Measurements from ENCODE around the gene MORN5. TPM values are rescaled to one million over a fixed set of nuclear protein-coding genes. Genes with fewer than 3 reads are reported as not detected.

MORN5 gene
- polyA plus RNA-seq, 1 donor from 2014 or later: not detected

GRCh38 chr9:122239722-122240121, 80.0 kb downstream of the MORN5 start:
- H3K4me3 ChIP-seq (ENCODE audit: low read length): no peak overlapping the region
- no peak overlapping the region for H3K4me2 ChIP-seq (ENCODE audit: low read length)
- H3K36me3 ChIP-seq (ENCODE audit: insufficient read depth, low read length): peaks cover 2% of the 10 kb centered on the region
- TF ChIP-seq REST (IDR thresholded peaks at IDR 0.05; ENCODE audit: borderline replicate concordance): no peak
- TF ChIP-seq EZH2 (IDR thresholded peaks at IDR 0.05; ENCODE audit: borderline replicate concordance, insufficient read depth, low read length, poor library complexity, severe bottlenecking): no peak
- TF ChIP-seq SMC3 (conservative IDR thresholded peaks at IDR 0.05; ENCODE audit: poor library complexity): no peak
- TF ChIP-seq EP300 (conservative IDR thresholded peaks at IDR 0.05; ENCODE audit: poor library complexity, severe bottlenecking): no peak
- no peak overlapping the region for H3K27ac ChIP-seq (ENCODE audit: low read length)
- H3F3A ChIP-seq (ENCODE audit: insufficient read depth, low read length, poor library complexity, severe bottlenecking): no peaks in the 10 kb centered on the region
- no peaks in the 10 kb centered on the region for H3K9me2 ChIP-seq (ENCODE audit: insufficient read depth, low read length)
- no peak overlapping the region for H3K9ac ChIP-seq (ENCODE audit: low read length)
- H3K79me2 ChIP-seq (replicated peaks; ENCODE audit: insufficient read depth, low read length): no peaks in the 10 kb centered on the region
- H3K9me3 ChIP-seq (ENCODE audit: low read length): no peaks in the 10 kb centered on the region
- H3K27me3 ChIP-seq (ENCODE audit: insufficient read depth, low read depth, low read length): no peaks in the 10 kb centered on the region
- H2AFZ ChIP-seq (ENCODE audit: low read depth, low read length): no peak overlapping the region
- H4K20me1 ChIP-seq (ENCODE audit: insufficient read depth): no peaks in the 10 kb centered on the region

DNA sequence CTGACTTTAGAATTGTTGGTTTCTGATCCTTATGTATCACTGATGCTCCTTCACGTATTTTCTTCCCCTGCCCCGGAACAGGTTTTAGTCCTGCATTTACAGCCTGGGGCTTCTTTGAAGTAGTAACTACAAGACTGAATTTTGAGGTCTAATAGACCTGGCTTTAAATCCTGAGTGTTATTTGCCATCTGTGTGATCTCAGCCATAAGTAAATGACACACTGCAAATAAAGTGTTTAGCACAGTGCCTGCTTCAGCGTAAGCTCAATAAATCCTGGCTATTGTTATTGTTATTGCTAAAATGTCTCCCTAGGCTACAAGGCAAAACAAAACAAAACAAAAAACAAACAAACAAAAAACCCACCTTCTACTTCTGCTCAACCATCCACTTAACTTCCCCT, 84.6 kb downstream of the MORN5 start:
- Histone ChIP-seq H3K36me3 (ENCODE audit: insufficient read depth, low read length) (peaks cover 3% of the 10 kb centered on the region), H3K4me3 (ENCODE audit: low read length) (no peak overlapping the region), H3K4me2 (ENCODE audit: low read length) (no peak overlapping the region), H2AFZ (ENCODE audit: low read depth, low read length) (no peak overlapping the region), H3K27ac (ENCODE audit: low read length) (no peak overlapping the region), H3K9ac (ENCODE audit: low read length) (no peak overlapping the region), H3K9me3 (ENCODE audit: low read length) (no peaks in the 10 kb centered on the region), H3K9me2 (ENCODE audit: insufficient read depth, low read length) (no peaks in the 10 kb centered on the region), H4K20me1 (ENCODE audit: insufficient read depth) (no peaks in the 10 kb centered on the region), H3K79me2 (replicated peaks; ENCODE audit: insufficient read depth, low read length) (no peaks in the 10 kb centered on the region), H3F3A (ENCODE audit: insufficient read depth, low read length, poor library complexity, severe bottlenecking) (no peaks in the 10 kb centered on the region), H3K27me3 (ENCODE audit: insufficient read depth, low read depth, low read length) (no peaks in the 10 kb centered on the region)
- TF ChIP-seq TAF1 (IDR thresholded peaks at IDR 0.05; ENCODE audit: low read depth) (no peak), RAD21 (conservative IDR thresholded peaks at IDR 0.05) (no peak), EZH2 (IDR thresholded peaks at IDR 0.05; ENCODE audit: borderline replicate concordance, insufficient read depth, low read length, poor library complexity, severe bottlenecking) (no peak), CTCF (IDR thresholded peaks at IDR 0.05; ENCODE audit: poor library complexity, severe bottlenecking) (no peak), REST (IDR thresholded peaks at IDR 0.05; ENCODE audit: borderline replicate concordance) (no peak), EP300 (conservative IDR thresholded peaks at IDR 0.05; ENCODE audit: poor library complexity, severe bottlenecking) (no peak), SMC3 (conservative IDR thresholded peaks at IDR 0.05; ENCODE audit: poor library complexity) (no peak)

Data from neural cell (in vitro differentiated cells).